ENCODE measurements around the gene ZCCHC8.

DNA sequence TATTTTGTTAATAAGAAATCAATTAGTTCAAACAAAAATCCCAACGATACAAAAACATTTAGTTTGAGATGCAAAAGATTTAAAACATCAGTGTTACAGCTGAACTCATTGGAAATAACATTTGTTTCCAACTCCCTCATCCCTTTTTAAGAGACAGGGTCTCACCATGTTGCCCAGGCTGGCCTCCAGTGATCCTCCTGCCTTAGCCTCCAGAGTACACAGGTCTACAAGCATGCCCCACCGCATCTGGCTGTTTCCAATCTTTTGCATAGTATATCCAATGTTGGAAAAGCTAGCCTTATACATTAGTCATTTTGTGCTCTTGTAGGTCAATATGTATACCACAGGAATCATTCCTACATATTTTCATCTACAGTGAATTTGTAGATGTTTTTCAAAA lies 14.5 kb upstream of the ZCCHC8 start:
- TF ChIP-seq, protein P1, sequence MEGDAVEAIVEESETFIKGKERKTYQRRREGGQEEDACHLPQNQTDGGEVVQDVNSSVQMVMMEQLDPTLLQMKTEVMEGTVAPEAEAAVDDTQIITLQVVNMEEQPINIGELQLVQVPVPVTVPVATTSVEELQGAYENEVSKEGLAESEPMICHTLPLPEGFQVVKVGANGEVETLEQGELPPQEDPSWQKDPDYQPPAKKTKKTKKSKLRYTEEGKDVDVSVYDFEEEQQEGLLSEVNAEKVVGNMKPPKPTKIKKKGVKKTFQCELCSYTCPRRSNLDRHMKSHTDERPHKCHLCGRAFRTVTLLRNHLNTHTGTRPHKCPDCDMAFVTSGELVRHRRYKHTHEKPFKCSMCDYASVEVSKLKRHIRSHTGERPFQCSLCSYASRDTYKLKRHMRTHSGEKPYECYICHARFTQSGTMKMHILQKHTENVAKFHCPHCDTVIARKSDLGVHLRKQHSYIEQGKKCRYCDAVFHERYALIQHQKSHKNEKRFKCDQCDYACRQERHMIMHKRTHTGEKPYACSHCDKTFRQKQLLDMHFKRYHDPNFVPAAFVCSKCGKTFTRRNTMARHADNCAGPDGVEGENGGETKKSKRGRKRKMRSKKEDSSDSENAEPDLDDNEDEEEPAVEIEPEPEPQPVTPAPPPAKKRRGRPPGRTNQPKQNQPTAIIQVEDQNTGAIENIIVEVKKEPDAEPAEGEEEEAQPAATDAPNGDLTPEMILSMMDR (IDR thresholded peaks at IDR 0.05; ENCODE audit: low read depth, low read length) = no peak
- TF ChIP-seq EZH2phosphoT487 (IDR thresholded peaks at IDR 0.05; ENCODE audit: low read depth) = no peak

Measured in OCI-LY3 (cell line).